Measurements from ENCODE around the gene PTEN. TPM values are rescaled to one million over a fixed set of nuclear protein-coding genes. Genes with fewer than 3 reads are reported as not detected.
"Not testable (repeated sequence)": the region's sequence is repeated elsewhere in the genome, so short reads cannot be mapped to it uniquely, and the experiment has no call there.

Gene PTEN
- total and polyA plus RNA-seq, 5 donors from 2014 or later: 25.9 to 99.2 (median 29.1) TPM

DNA sequence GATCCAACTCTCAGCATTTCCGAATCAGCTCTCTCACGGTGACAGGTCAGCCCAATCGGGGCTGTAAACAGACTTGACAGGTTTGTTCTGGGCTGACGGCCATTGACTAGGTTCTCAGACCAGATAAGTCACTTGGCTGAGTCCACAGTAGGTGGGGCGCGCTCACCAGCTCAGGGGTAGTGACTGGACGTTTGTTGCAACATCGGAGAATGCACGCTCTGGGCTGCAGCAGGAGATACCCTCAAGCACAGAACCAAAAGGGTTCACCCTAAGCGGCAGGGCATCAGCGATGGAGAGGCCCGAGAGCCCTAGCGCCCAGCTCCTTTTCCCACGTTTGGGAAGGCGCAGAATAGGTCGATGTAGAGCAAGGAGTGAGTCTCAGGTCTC is 1.9 kb upstream of the PTEN start:
- peaks cover under 1% of the 10 kb centered on the region for H3K36me3 Mint-ChIP-seq
- H3K4me3 Mint-ChIP-seq: peak overlapping the region; percentile 96 to 98 (median 97)
- H3K27me3 Mint-ChIP-seq: peaks cover 16% of the 10 kb centered on the region
- H3K4me3 ChIP-seq (ENCODE audit: low read depth, low read length): peak overlapping the region; percentile 93
- ATAC-seq (ENCODE audit: low read depth in 2 of 2) (no peak), DNase-seq (no peak)
- no peaks in the 10 kb centered on the region for H3K9me3 ChIP-seq (ENCODE audit: control insufficient read depth in 2 of 2, low read length in 2 of 2)
- no peaks in the 10 kb centered on the region for H3K36me3 ChIP-seq (ENCODE audit: control insufficient read depth, insufficient read depth, low read length)
- peaks cover 23 to 30% (median 27%) of the 10 kb centered on the region in 4 donors for H3K4me1 Mint-ChIP-seq
- H3K4me1 ChIP-seq (ENCODE audit: control insufficient read depth, insufficient read depth, low read length, poor library complexity, severe bottlenecking): peaks cover 39% of the 10 kb centered on the region
- no peaks in the 10 kb centered on the region for H3K27me3 ChIP-seq (ENCODE audit: control insufficient read depth, insufficient read depth, low read length)
- peak overlapping the region; percentile 90 for H3K27ac ChIP-seq (ENCODE audit: insufficient read depth, low read length, poor library complexity, severe bottlenecking)
- H3K27ac Mint-ChIP-seq: peak overlapping the region; percentile 96 to 99 (median 97)
- H3K9me3 Mint-ChIP-seq: peaks cover 0 to 3% (median 0%) of the 10 kb centered on the region in 7 donors

DNA sequence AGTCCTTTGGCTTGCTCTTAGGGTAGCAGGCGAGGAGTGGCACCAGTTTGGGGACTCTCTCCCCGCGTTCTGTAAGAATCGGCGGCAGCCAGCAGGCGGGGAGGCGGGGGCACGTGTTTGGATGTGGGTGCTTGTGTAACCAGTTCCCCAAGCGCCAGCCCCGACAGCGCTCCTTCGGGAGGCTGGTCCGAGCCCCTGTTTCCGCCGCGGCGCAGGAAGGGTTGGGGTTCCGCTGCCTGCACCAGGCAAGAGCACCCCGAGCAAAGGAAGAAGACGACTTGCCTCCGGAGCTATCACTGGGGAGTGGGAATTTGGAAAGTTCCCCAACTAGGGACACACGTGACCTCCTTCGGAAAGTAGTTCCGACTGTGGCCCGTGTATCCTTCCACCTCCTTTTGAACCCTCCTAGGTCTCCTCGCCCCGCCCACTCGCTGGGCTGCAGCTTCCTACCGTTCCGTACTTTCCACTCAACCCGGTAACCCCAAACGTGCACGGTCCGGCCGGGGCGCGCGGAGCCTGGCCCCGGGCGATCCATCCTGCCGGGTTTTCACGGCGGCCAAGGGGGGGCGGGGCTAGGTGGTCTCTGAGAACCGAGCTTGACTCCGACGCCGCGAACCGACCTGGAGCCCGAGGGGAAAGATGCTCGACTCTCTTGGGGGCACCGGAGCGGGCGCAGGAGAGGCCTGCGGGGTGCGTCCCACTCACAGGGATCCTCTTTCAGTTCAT is 1.3 kb upstream of the PTEN start:
- H3K9me3 Mint-ChIP-seq: peaks cover 0 to 3% (median 0%) of the 10 kb centered on the region in 7 donors
- peaks cover 4% of the 10 kb centered on the region for H3K36me3 Mint-ChIP-seq
- peak overlapping the region; percentile 96 to 98 (median 97) for H3K4me3 Mint-ChIP-seq
- Histone ChIP-seq H3K36me3 (ENCODE audit: control insufficient read depth, insufficient read depth, low read length) (no peaks in the 10 kb centered on the region), H3K27ac (ENCODE audit: insufficient read depth, low read length, poor library complexity, severe bottlenecking) (peak overlapping the region; percentile 90), H3K4me1 (ENCODE audit: control insufficient read depth, insufficient read depth, low read length, poor library complexity, severe bottlenecking) (peaks cover 40% of the 10 kb centered on the region), H3K27me3 (ENCODE audit: control insufficient read depth, insufficient read depth, low read length) (no peaks in the 10 kb centered on the region), H3K4me3 (ENCODE audit: low read depth, low read length) (peak overlapping the region; percentile 93), H3K9me3 (ENCODE audit: control insufficient read depth in 2 of 2, low read length in 2 of 2) (no peaks in the 10 kb centered on the region)
- H3K4me1 Mint-ChIP-seq: peaks cover 27 to 34% (median 31%) of the 10 kb centered on the region in 4 donors
- peak overlapping the region; percentile 96 to 99 (median 97) for H3K27ac Mint-ChIP-seq
- DNase-seq (peak; percentile 88 to 99 (median 92)), ATAC-seq (ENCODE audit: low read depth in 2 of 2) (peak; percentile 73 to 75)
- peaks cover 16% of the 10 kb centered on the region for H3K27me3 Mint-ChIP-seq

DNA sequence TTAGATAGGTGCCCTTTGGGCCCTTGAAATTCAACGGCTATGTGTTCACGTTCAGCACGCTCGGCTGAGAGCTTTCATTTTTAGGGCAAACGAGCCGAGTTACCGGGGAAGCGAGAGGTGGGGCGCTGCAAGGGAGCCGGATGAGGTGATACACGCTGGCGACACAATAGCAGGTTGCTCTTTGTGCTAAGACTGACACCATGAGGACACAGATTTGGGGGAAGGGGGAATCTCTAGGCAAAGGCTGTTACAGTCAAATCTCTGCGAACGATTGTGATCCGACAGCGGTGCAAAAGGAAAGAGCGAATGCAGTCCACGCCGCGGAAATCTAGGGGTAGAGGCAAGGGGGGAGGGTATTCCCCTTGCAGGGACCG is 759 bp upstream of the PTEN start:
- Mint-ChIP-seq H3K36me3 (peaks cover 4% of the 10 kb centered on the region), H3K4me3 (peak overlapping the region; percentile 96 to 98 (median 97)), H3K27ac (peak overlapping the region; percentile 96 to 99 (median 97)), H3K27me3 (peaks cover 16% of the 10 kb centered on the region), H3K4me1 (peaks cover 28 to 38% (median 34%) of the 10 kb centered on the region in 4 donors), H3K9me3 (peaks cover 0 to 3% (median 0%) of the 10 kb centered on the region in 7 donors)
- Histone ChIP-seq H3K27ac (ENCODE audit: insufficient read depth, low read length, poor library complexity, severe bottlenecking) (peak overlapping the region; percentile 90), H3K27me3 (ENCODE audit: control insufficient read depth, insufficient read depth, low read length) (no peaks in the 10 kb centered on the region), H3K36me3 (ENCODE audit: control insufficient read depth, insufficient read depth, low read length) (no peaks in the 10 kb centered on the region), H3K9me3 (ENCODE audit: control insufficient read depth in 2 of 2, low read length in 2 of 2) (no peaks in the 10 kb centered on the region), H3K4me3 (ENCODE audit: low read depth, low read length) (peak overlapping the region; percentile 93), H3K4me1 (ENCODE audit: control insufficient read depth, insufficient read depth, low read length, poor library complexity, severe bottlenecking) (peaks cover 46% of the 10 kb centered on the region)
- DNase-seq (peak in 2 of 3 donors; percentile 60 to 89), ATAC-seq (ENCODE audit: low read depth in 2 of 2) (peak; percentile 42 to 53)

DNA sequence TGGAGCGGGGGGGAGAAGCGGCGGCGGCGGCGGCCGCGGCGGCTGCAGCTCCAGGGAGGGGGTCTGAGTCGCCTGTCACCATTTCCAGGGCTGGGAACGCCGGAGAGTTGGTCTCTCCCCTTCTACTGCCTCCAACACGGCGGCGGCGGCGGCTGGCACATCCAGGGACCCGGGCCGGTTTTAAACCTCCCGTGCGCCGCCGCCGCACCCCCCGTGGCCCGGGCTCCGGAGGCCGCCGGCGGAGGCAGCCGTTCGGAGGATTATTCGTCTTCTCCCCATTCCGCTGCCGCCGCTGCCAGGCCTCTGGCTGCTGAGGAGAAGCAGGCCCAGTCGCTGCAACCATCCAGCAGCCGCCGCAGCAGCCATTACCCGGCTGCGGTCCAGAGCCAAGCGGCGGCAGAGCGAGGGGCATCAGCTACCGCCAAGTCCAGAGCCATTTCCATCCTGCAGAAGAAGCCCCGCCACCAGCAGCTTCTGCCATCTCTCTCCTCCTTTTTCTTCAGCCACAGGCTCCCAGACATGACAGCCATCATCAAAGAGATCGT is 598 bp downstream of the PTEN start:
- not testable (repeated sequence) for ATAC-seq (ENCODE audit: low read depth in 2 of 2)

DNA sequence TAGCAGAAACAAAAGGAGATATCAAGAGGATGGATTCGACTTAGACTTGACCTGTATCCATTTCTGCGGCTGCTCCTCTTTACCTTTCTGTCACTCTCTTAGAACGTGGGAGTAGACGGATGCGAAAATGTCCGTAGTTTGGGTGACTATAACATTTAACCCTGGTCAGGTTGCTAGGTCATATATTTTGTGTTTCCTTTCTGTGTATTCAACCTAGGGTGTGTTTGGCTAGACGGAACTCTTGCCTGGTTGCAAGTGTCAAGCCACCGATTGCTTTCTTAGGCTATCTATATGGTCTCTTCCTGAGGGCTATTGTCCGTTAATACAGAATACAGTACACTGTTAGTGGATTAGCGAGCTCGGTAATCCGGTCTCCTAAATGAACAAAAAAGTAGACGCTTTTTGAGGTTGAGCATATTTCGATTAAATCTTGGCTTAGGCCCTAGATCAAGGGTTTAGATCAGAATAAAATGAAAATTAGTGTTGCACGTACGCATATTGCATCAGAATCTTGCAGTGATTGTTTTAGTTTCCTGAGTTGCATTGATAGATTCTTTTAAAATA is 1.2 kb downstream of the PTEN start:
- peak overlapping the region; percentile 90 for H3K27ac ChIP-seq (ENCODE audit: insufficient read depth, low read length, poor library complexity, severe bottlenecking)
- peaks cover 35 to 55% (median 47%) of the 10 kb centered on the region in 4 donors for H3K4me1 Mint-ChIP-seq
- peak in 1 of 3 donors; percentile 41 for DNase-seq

More for the DNA sequence above, 598 bp downstream of the PTEN start:
- peak in 2 of 3 donors; percentile 14 to 28 for DNase-seq
- H3K9me3 ChIP-seq (ENCODE audit: control insufficient read depth in 2 of 2, low read length in 2 of 2); H3K36me3 ChIP-seq (ENCODE audit: control insufficient read depth, insufficient read depth, low read length); H3K36me3 Mint-ChIP-seq; H3K9me3 Mint-ChIP-seq; H3K27me3 ChIP-seq (ENCODE audit: control insufficient read depth, insufficient read depth, low read length): not testable (repeated sequence)
- Histone ChIP-seq H3K27ac (ENCODE audit: insufficient read depth, low read length, poor library complexity, severe bottlenecking) (peak overlapping the region; percentile 90), H3K4me3 (ENCODE audit: low read depth, low read length) (peak overlapping the region; percentile 99), H3K4me1 (ENCODE audit: control insufficient read depth, insufficient read depth, low read length, poor library complexity, severe bottlenecking) (peaks cover 59% of the 10 kb centered on the region)
- Mint-ChIP-seq H3K27me3 (peaks cover 16% of the 10 kb centered on the region), H3K27ac (peak overlapping the region; percentile 84 to 93 (median 93)), H3K4me3 (peak overlapping the region; percentile 95 to 98 (median 96)), H3K4me1 (peaks cover 35 to 51% (median 43%) of the 10 kb centered on the region in 4 donors)

DNA sequence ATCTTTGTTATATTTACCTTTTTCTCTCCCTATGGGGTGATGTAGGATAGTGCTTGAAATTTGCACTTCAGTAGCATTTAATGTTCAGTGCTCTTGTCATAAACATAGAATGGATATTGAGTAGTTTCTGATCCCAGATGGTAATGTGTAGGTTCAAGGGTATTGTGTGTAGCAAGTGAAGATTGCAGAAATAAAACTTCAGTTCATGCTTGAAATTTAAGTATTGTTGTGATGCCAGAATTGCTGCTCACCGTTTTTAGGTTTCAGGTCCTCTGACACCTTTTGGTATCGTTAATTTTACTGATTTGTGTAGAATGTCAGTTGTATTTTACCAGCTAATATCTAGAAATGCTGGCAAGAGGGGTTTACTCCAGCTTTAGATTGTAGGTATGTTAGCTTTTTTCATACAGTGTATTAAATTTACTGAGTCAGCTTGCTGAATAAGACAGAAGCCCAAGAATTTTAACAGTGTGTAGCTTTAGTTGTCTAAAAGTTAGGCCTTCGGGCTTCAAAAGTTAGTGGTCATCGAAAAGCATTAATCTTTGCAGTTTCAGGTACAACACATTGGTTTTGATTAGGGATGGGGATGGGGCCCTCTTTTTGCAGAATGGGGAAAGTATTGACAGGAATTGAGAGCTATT is 1.9 kb downstream of the PTEN start:
- H3K9me3 Mint-ChIP-seq: peaks cover 0 to 3% (median 0%) of the 10 kb centered on the region in 7 donors
- H3K4me1 Mint-ChIP-seq: peaks cover 35 to 57% (median 49%) of the 10 kb centered on the region in 4 donors
- Histone ChIP-seq H3K9me3 (ENCODE audit: control insufficient read depth in 2 of 2, low read length in 2 of 2) (no peaks in the 10 kb centered on the region), H3K4me3 (ENCODE audit: low read depth, low read length) (peak overlapping the region; percentile 99), H3K36me3 (ENCODE audit: control insufficient read depth, insufficient read depth, low read length) (no peaks in the 10 kb centered on the region), H3K27ac (ENCODE audit: insufficient read depth, low read length, poor library complexity, severe bottlenecking) (peak overlapping the region; percentile 90), H3K4me1 (ENCODE audit: control insufficient read depth, insufficient read depth, low read length, poor library complexity, severe bottlenecking) (peaks cover 66% of the 10 kb centered on the region), H3K27me3 (ENCODE audit: control insufficient read depth, insufficient read depth, low read length) (no peaks in the 10 kb centered on the region)
- H3K27me3 Mint-ChIP-seq: peaks cover 13% of the 10 kb centered on the region
- no peak for ATAC-seq (ENCODE audit: low read depth in 2 of 2)
- H3K27ac Mint-ChIP-seq: peak overlapping the region; percentile 84 to 93 (median 84)
- peak in 1 of 3 donors; percentile 12 for DNase-seq
- peak overlapping the region; percentile 95 to 98 (median 96) for H3K4me3 Mint-ChIP-seq
- H3K36me3 Mint-ChIP-seq: peaks cover 10% of the 10 kb centered on the region

More for the DNA sequence above, 1.2 kb downstream of the PTEN start:
- H3K36me3 ChIP-seq (ENCODE audit: control insufficient read depth, insufficient read depth, low read length): no peaks in the 10 kb centered on the region
- peaks cover 16% of the 10 kb centered on the region for H3K27me3 Mint-ChIP-seq
- no peaks in the 10 kb centered on the region for H3K27me3 ChIP-seq (ENCODE audit: control insufficient read depth, insufficient read depth, low read length)
- peak overlapping the region; percentile 84 to 93 (median 93) for H3K27ac Mint-ChIP-seq
- H3K4me1 ChIP-seq (ENCODE audit: control insufficient read depth, insufficient read depth, low read length, poor library complexity, severe bottlenecking): peaks cover 65% of the 10 kb centered on the region
- no peak for ATAC-seq (ENCODE audit: low read depth in 2 of 2)
- H3K4me3 Mint-ChIP-seq: peak overlapping the region; percentile 95 to 98 (median 96)
- peaks cover 0 to 3% (median 0%) of the 10 kb centered on the region in 7 donors for H3K9me3 Mint-ChIP-seq
- H3K4me3 ChIP-seq (ENCODE audit: low read depth, low read length): peak overlapping the region; percentile 99
- H3K36me3 Mint-ChIP-seq: peaks cover 10% of the 10 kb centered on the region
- no peaks in the 10 kb centered on the region for H3K9me3 ChIP-seq (ENCODE audit: control insufficient read depth in 2 of 2, low read length in 2 of 2)

DNA sequence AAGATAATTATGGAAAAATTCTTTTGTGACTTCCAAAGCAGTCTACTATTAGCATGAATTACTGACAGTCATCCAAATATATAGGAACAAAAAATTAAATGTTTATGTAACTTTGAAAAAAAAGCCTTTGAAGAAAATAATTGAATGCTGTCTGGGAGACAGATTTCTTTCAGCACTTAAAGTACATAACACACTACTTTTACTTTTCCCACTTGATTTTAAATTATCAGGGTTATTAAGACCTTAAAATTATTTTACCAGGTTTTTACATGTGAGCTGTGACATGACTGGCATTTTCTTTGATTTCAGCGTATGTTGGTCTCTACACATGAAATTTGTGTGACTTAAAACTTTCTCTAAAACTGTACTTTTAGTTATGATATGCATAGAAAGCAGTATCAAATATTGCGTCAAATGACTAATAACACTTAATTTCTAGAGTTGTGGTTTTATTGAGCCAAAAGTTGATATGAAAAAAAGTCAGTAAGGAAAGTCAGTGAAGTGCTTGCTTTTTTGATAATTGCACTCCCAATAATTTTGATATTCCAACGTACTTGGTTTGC is 3.1 kb downstream of the PTEN start:
- H3K9me3 Mint-ChIP-seq: peaks cover 0 to 3% (median 0%) of the 10 kb centered on the region in 7 donors
- ATAC-seq (ENCODE audit: low read depth in 2 of 2) (no peak), DNase-seq (no peak)
- Histone ChIP-seq H3K27me3 (ENCODE audit: control insufficient read depth, insufficient read depth, low read length) (no peaks in the 10 kb centered on the region), H3K4me1 (ENCODE audit: control insufficient read depth, insufficient read depth, low read length, poor library complexity, severe bottlenecking) (peaks cover 61% of the 10 kb centered on the region), H3K27ac (ENCODE audit: insufficient read depth, low read length, poor library complexity, severe bottlenecking) (no peak overlapping the region), H3K9me3 (ENCODE audit: control insufficient read depth in 2 of 2, low read length in 2 of 2) (no peaks in the 10 kb centered on the region), H3K4me3 (ENCODE audit: low read depth, low read length) (peak overlapping the region; percentile 99), H3K36me3 (ENCODE audit: control insufficient read depth, insufficient read depth, low read length) (no peaks in the 10 kb centered on the region)
- H3K4me3 Mint-ChIP-seq: peak overlapping the region; percentile 95 to 98 (median 96)
- peak overlapping the region; percentile 20 to 84 (median 66) for H3K27ac Mint-ChIP-seq
- H3K4me1 Mint-ChIP-seq: peaks cover 37 to 57% (median 49%) of the 10 kb centered on the region in 4 donors
- H3K27me3 Mint-ChIP-seq: peaks cover 12% of the 10 kb centered on the region
- peaks cover 18% of the 10 kb centered on the region for H3K36me3 Mint-ChIP-seq

All from CD4-positive, CD25-positive, alpha-beta regulatory T cell (primary cell).